ENCODE results near the gene DHDH. TPM values are rescaled to one million over a fixed set of nuclear protein-coding genes. Genes with fewer than 3 reads are reported as not detected.
A peak's percentile ranks its signal among the peaks of the same experiment; 100 is the strongest.
"Not testable (repeated sequence)": the region's sequence is repeated elsewhere in the genome, so short reads cannot be mapped to it uniquely, and the experiment has no call there.

The DHDH gene
- total and polyA plus RNA-seq, 4 donors = 0.59 to 4.6 (median 2.0) TPM

DNA sequence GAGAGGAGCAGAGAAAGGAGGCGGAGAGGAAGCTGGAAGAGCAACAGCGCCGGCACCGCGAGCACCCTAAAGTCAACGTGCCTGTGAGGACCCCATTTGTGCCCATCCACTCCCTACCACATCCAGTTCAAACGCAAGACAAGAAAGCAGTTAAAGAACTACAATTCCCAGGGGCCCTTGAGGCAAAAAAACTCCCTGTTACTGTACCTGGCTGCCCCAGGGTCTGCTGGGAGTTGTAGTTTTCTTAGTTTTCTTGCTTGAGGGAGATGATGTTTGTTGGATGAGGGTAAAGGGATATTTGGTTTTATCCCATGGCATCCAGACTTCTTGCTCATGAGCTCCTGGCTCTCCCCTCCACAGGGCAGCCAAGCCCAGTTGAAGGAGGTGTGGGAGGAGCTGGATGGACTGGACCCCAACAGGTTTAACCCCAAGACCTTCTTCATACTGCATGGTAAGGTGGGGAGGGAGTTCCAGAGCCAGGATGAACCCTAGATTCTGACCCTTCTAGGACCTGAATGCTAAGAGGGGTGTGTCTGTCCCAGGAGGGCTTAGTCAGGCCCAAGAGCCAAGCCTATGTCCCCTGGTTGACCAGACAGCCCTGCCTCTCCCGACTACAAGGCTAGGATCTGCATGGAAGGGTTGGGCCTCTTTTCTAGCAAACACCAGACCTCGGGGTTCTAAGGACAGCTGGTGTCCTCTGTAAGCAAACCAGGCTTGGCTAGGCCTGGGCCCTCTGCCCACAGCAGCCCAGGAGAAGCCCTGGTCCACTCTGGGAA, 20.2 kb upstream of the DHDH start:
- H3K27ac ChIP-seq (ENCODE audit: low read depth, low read length) = no peak overlapping the region
- H3K36me3 ChIP-seq (ENCODE audit: control insufficient read depth, insufficient read depth, low read length) = peaks cover 86% of the 10 kb centered on the region
- peak in 1 of 6 donors; percentile 49 for DNase-seq (ENCODE audit: low read depth in 4 of 6, low spot score in 6 of 6)
- 91% methylated on average over 2 of the region's 9 CpGs for WGBS (ENCODE audit: insufficient coverage)
- H3K4me3 ChIP-seq (ENCODE audit: low read depth, low read length) = no peak overlapping the region
- no peaks in the 10 kb centered on the region for H3K9me3 ChIP-seq (ENCODE audit: control insufficient read depth, insufficient read depth, low read length)
- no peaks in the 10 kb centered on the region for H3K4me1 ChIP-seq (ENCODE audit: control insufficient read depth, insufficient read depth, low read length)
- no peaks in the 10 kb centered on the region for H3K27me3 ChIP-seq (ENCODE audit: control insufficient read depth, insufficient read depth, low read length)

DNA sequence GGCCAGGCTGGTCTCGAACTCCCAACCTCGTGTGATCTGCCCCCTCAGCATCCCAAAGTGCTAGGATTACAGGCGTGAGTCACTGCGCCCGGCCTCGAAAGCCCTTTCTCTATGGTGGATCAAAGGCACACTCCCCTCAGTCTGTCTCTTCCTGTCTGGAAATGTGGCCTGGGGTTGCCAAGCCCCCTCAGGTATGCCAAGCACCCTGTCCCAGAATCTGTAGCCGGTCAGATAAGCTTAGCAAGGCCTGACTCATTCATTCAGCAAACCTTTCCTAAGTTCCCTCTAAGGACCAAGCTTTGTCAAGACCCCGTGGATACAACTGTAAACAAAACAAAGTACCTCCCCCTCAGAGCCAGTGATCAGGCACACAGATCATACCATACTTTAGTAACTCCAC, 19.3 kb upstream of the DHDH start:
- peaks cover 88% of the 10 kb centered on the region for H3K36me3 ChIP-seq (ENCODE audit: control insufficient read depth, insufficient read depth, low read length)
- no peak for DNase-seq (ENCODE audit: low read depth in 4 of 6, low spot score in 6 of 6)
- 96% methylated on average over 8 of the region's 8 CpGs for WGBS (ENCODE audit: insufficient coverage)

DNA sequence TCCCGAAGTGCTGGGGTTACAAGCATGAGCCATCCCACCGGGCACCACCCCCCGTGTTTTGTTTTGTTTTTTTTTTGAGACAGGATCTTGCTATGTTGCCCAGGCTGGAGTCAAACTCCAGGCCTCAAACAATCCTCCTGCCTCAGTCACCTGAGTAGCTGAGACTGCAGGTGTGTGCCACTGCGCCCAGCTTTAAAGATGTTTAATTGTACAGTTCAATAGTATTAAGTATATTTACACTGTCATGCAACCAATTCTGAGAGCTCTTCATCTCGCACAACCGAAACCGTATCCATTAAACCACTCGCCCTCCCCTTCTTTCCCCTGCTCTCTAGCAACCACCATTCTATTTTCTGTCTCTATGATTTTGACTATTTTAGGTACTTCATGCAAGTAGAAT, 17.7 kb upstream of the DHDH start:
- 67% methylated on average over 2 of the region's 8 CpGs for WGBS (ENCODE audit: insufficient coverage)
- no peak overlapping the region for H3K27ac ChIP-seq (ENCODE audit: low read depth, low read length)
- DNase-seq (ENCODE audit: low read depth in 4 of 6, low spot score in 6 of 6) = no peak
- H3K4me3 ChIP-seq (ENCODE audit: low read depth, low read length) = no peak overlapping the region
- no peaks in the 10 kb centered on the region for H3K4me1 ChIP-seq (ENCODE audit: control insufficient read depth, insufficient read depth, low read length)
- no peaks in the 10 kb centered on the region for H3K9me3 ChIP-seq (ENCODE audit: control insufficient read depth, insufficient read depth, low read length)
- peaks cover 87% of the 10 kb centered on the region for H3K36me3 ChIP-seq (ENCODE audit: control insufficient read depth, insufficient read depth, low read length)
- H3K27me3 ChIP-seq (ENCODE audit: control insufficient read depth, insufficient read depth, low read length) = no peaks in the 10 kb centered on the region

More for the DNA sequence above, 19.3 kb upstream of the DHDH start:
- no peaks in the 10 kb centered on the region for H3K9me3 ChIP-seq (ENCODE audit: control insufficient read depth, insufficient read depth, low read length)
- H3K4me3 ChIP-seq (ENCODE audit: low read depth, low read length) = no peak overlapping the region
- H3K27me3 ChIP-seq (ENCODE audit: control insufficient read depth, insufficient read depth, low read length) = no peaks in the 10 kb centered on the region
- H3K27ac ChIP-seq (ENCODE audit: low read depth, low read length) = no peak overlapping the region
- no peaks in the 10 kb centered on the region for H3K4me1 ChIP-seq (ENCODE audit: control insufficient read depth, insufficient read depth, low read length)

DNA sequence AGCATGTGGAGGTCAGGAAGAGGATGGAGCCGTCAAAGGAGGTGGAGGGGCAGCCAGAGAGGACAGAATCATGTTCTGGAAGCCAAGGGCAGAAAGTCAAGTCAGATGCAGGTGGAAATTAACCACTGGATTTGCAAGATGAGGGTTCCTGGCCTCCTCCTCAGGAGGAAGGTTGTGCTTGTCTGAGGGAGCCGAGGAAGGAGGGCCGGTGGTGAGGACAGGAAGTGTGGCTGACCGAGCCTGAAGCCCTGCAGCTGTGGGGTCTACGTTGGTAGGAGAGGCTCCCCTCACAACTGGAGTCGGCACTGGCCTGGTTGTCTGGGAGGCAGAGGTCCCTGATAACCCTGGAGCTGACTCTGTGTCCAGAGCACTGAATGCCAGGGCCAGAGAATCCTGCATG, 15.4 kb upstream of the DHDH start:
- no peak overlapping the region for H3K27ac ChIP-seq (ENCODE audit: low read depth, low read length)
- no peaks in the 10 kb centered on the region for H3K4me1 ChIP-seq (ENCODE audit: control insufficient read depth, insufficient read depth, low read length)
- WGBS (ENCODE audit: insufficient coverage) = 84% methylated on average over 6 of the region's 6 CpGs
- DNase-seq (ENCODE audit: low read depth in 4 of 6, low spot score in 6 of 6) = no peak
- peaks cover 92% of the 10 kb centered on the region for H3K36me3 ChIP-seq (ENCODE audit: control insufficient read depth, insufficient read depth, low read length)
- H3K9me3 ChIP-seq (ENCODE audit: control insufficient read depth, insufficient read depth, low read length) = no peaks in the 10 kb centered on the region
- no peak overlapping the region for H3K4me3 ChIP-seq (ENCODE audit: low read depth, low read length)
- no peaks in the 10 kb centered on the region for H3K27me3 ChIP-seq (ENCODE audit: control insufficient read depth, insufficient read depth, low read length)

DNA sequence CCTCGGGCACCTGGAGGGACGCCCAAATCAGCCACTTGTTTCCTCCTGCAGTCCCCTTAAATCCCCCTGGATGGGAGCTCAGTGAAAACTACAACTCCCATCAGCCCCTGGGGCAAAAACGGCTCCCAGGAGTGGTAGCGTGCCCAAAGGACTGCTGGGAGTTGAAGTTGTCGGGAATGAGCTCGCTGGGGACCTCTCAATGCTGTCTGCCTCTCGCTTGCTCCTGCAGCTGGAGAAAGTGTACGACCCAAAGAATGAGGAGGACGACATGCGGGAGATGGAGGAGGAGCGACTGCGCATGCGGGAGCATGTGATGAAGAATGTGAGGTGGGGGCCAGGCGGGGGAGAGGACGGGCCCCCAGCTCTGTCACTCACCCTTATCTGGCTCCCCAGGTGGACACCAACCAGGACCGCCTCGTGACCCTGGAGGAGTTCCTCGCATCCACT, 14.7 kb upstream of the DHDH start:
- Histone ChIP-seq H3K4me3 (ENCODE audit: low read depth, low read length) (no peak overlapping the region), H3K27me3 (ENCODE audit: control insufficient read depth, insufficient read depth, low read length) (no peaks in the 10 kb centered on the region), H3K36me3 (ENCODE audit: control insufficient read depth, insufficient read depth, low read length) (peaks cover 89% of the 10 kb centered on the region), H3K9me3 (ENCODE audit: control insufficient read depth, insufficient read depth, low read length) (no peaks in the 10 kb centered on the region), H3K27ac (ENCODE audit: low read depth, low read length) (no peak overlapping the region), H3K4me1 (ENCODE audit: control insufficient read depth, insufficient read depth, low read length) (no peaks in the 10 kb centered on the region)
- DNase-seq (ENCODE audit: low read depth in 4 of 6, low spot score in 6 of 6) = peak in 2 of 6 donors; percentile 40 to 81
- WGBS (ENCODE audit: insufficient coverage) = 43% methylated on average over 6 of the region's 18 CpGs

DNA sequence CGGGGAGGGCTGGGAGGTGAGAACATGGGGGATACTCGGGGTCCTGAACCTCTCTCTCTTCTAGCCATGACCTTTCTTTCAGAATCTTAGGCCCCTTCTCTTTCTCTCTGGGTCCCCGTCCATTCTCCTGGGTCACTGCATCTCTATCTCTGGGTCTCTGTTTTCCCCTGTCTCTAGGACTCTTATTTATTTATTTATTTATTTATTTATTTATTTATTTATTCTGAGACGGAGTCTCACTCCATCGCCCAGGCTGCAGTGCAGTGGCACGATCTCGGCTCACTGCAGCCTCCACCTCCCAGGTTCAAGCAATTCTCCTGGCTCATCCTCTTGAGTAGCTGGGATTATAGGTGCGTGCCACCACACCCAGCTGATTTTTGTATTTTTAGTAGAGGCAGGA, 14.2 kb upstream of the DHDH start:
- not testable (repeated sequence) for H3K27me3 ChIP-seq (ENCODE audit: control insufficient read depth, insufficient read depth, low read length); H3K4me3 ChIP-seq (ENCODE audit: low read depth, low read length); H3K27ac ChIP-seq (ENCODE audit: low read depth, low read length); DNase-seq (ENCODE audit: low read depth in 4 of 6, low spot score in 6 of 6); H3K9me3 ChIP-seq (ENCODE audit: control insufficient read depth, insufficient read depth, low read length); H3K4me1 ChIP-seq (ENCODE audit: control insufficient read depth, insufficient read depth, low read length)
- peaks cover 85% of the 10 kb centered on the region for H3K36me3 ChIP-seq (ENCODE audit: control insufficient read depth, insufficient read depth, low read length)
- no CpG with 5 or more reads among the region's 8 CpGs for WGBS (ENCODE audit: insufficient coverage)

DNA sequence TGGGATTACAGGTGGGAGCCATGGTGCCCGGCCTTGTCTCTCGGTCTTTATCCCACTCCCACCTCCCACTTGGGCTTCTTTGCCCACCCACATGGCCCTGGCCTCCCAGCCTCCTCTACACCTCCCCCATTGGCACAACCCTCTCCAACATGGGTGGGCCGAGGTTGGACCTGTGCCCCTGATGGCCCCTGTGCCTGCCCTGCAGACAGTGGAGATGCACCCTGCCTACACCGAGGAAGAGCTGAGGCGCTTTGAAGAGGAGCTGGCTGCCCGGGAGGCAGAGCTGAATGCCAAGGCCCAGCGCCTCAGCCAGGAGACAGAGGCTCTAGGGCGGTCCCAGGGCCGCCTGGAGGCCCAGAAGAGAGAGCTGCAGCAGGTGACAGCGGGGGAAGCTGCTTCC, 12.6 kb upstream of the DHDH start:
- peaks cover 74% of the 10 kb centered on the region for H3K36me3 ChIP-seq (ENCODE audit: control insufficient read depth, insufficient read depth, low read length)
- no peak for DNase-seq (ENCODE audit: low read depth in 4 of 6, low spot score in 6 of 6)
- H3K4me3 ChIP-seq (ENCODE audit: low read depth, low read length) = no peak overlapping the region
- 84% methylated on average over 10 of the region's 10 CpGs for WGBS (ENCODE audit: insufficient coverage)
- H3K4me1 ChIP-seq (ENCODE audit: control insufficient read depth, insufficient read depth, low read length) = no peaks in the 10 kb centered on the region
- no peak overlapping the region for H3K27ac ChIP-seq (ENCODE audit: low read depth, low read length)
- H3K9me3 ChIP-seq (ENCODE audit: control insufficient read depth, insufficient read depth, low read length) = no peaks in the 10 kb centered on the region
- no peaks in the 10 kb centered on the region for H3K27me3 ChIP-seq (ENCODE audit: control insufficient read depth, insufficient read depth, low read length)

DNA sequence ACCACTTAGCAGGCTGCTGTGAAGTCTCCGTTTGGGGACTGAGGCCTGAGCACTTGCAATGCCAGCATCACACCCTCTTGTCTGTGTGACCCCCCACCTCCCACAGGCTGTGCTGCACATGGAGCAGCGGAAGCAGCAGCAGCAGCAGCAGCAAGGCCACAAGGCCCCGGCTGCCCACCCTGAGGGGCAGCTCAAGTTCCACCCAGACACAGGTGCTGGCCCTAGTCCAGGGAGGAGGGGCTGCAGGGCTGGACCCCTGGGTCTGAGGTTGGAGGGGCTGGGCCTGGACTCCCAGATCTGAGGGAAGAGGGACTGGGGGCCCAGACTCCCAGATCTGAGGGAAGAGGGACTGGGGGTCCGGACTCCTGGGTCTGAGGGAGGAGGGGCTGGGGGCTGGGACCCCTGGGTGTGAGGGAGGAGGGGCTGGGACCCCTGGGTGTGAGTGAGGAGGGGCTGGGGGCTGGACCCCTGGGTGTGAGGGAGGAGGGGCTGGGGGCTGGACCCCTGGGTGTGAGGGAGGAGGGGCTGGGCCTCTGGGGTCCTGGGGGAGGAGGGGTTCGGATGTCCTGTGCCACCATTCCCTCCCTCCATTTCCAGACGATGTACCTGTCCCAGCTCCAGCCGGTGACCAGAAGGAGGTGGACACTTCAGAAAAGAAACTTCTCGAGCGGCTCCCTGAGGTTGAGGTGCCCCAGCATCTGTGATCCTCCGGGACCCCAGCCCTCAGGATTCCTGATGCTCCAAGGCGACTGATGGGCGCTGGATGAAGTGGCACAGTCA, 11.6 kb upstream of the DHDH start:
- no peaks in the 10 kb centered on the region for H3K9me3 ChIP-seq (ENCODE audit: control insufficient read depth, insufficient read depth, low read length)
- no peaks in the 10 kb centered on the region for H3K27me3 ChIP-seq (ENCODE audit: control insufficient read depth, insufficient read depth, low read length)
- H3K4me3 ChIP-seq (ENCODE audit: low read depth, low read length) = no peak overlapping the region
- no peak for DNase-seq (ENCODE audit: low read depth in 4 of 6, low spot score in 6 of 6)
- no peak overlapping the region for H3K27ac ChIP-seq (ENCODE audit: low read depth, low read length)
- WGBS (ENCODE audit: insufficient coverage) = 96% methylated on average over 10 of the region's 12 CpGs
- peaks cover 68% of the 10 kb centered on the region for H3K36me3 ChIP-seq (ENCODE audit: control insufficient read depth, insufficient read depth, low read length)
- peaks cover 5% of the 10 kb centered on the region for H3K4me1 ChIP-seq (ENCODE audit: control insufficient read depth, insufficient read depth, low read length)

DNA sequence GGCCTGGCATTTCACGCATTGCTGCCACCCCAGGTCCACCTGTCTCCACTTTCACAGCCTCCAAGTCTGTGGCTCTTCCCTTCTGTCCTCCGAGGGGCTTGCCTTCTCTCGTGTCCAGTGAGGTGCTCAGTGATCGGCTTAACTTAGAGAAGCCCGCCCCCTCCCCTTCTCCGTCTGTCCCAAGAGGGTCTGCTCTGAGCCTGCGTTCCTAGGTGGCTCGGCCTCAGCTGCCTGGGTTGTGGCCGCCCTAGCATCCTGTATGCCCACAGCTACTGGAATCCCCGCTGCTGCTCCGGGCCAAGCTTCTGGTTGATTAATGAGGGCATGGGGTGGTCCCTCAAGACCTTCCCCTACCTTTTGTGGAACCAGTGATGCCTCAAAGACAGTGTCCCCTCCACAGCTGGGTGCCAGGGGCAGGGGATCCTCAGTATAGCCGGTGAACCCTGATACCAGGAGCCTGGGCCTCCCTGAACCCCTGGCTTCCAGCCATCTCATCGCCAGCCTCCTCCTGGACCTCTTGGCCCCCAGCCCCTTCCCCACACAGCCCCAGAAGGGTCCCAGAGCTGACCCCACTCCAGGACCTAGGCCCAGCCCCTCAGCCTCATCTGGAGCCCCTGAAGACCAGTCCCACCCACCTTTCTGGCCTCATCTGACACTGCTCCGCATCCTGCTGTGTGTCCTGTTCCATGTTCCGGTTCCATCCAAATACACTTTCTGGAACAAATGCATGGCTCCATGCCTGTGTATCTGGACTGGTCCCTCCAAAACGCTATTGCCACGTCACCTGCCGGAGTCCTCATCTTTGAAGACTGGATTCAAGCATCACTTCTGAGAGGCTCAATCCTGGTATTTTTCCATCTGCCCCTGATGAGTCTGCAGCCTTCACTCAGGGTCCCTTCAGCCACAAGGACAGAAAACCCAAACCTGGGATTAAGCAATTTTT, 10.7 kb upstream of the DHDH start:
- H3K4me3 ChIP-seq (ENCODE audit: low read depth, low read length) = no peak overlapping the region
- H3K27ac ChIP-seq (ENCODE audit: low read depth, low read length) = no peak overlapping the region
- H3K9me3 ChIP-seq (ENCODE audit: control insufficient read depth, insufficient read depth, low read length) = no peaks in the 10 kb centered on the region
- no peaks in the 10 kb centered on the region for H3K27me3 ChIP-seq (ENCODE audit: control insufficient read depth, insufficient read depth, low read length)
- peaks cover 61% of the 10 kb centered on the region for H3K36me3 ChIP-seq (ENCODE audit: control insufficient read depth, insufficient read depth, low read length)
- H3K4me1 ChIP-seq (ENCODE audit: control insufficient read depth, insufficient read depth, low read length) = peaks cover 5% of the 10 kb centered on the region
- WGBS (ENCODE audit: insufficient coverage) = 93% methylated on average over 13 of the region's 18 CpGs
- DNase-seq (ENCODE audit: low read depth in 4 of 6, low spot score in 6 of 6) = no peak
